HG02678 (cell line): ENCODE results near the gene KCNJ12.
"Not testable (repeated sequence)": the region's sequence is repeated elsewhere in the genome, so short reads cannot be mapped to it uniquely, and the experiment has no call there.

Source experiments
- ATAC-seq: cut with Tn5 transposase; IDR thresholded peaks from one replicate; pipeline ENCODE4 v1.9.1; 2021; ENCODE audit warnings: mild to moderate bottlenecking, moderate library complexity; ENCODE audit not compliant: unreplicated experiment

KCNJ12 gene

GRCh38 chr17:21418446-21419298 is 42.5 kb downstream of the KCNJ12 start:
- ATAC-seq: no peak

DNA sequence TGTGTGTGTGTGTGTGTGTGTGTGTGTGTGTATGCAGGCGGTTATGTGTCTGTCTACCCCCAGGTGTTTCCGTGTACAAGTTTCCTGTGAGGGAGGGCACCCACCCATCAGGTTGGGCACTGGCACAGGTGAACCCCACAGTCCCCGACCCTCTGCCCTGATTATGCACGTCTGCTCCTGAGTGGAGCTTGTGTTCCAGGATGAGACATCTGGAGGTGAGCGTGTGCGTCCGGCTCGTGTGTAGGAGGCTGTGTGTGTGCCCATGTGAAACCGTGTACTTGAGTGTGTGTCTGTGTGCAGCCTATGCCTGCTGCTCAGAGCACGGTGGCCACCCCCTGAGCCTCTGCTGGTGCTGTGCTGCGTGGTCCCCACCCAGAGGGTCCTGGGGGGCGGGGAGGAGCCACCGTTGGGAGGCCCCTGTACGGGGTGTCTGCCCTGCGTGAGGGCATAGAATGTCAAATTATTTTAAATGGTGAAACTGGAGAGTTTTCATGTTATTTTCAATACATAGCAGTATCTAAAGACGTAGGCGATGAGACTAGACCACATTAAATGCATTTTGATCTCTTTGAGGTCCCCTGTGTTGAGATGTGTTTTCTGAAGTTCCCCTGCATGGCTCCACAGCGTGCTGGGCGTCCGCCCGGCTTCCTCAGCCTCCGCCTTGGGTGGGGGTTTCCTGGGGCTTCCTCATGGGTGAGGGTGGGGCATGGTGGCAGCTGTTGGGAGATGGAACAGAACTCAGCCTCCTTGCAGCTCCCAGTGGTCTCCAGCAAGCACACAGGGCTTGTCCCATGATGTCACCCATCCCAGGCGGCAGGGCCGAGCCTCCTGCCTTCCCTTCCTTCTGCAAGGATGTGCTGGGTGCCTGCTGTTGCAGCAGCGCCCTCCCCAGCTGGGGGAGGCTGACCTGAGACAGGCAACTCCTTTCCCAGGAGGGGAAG is 43.4 kb downstream of the KCNJ12 start:
- no peak for ATAC-seq

DNA sequence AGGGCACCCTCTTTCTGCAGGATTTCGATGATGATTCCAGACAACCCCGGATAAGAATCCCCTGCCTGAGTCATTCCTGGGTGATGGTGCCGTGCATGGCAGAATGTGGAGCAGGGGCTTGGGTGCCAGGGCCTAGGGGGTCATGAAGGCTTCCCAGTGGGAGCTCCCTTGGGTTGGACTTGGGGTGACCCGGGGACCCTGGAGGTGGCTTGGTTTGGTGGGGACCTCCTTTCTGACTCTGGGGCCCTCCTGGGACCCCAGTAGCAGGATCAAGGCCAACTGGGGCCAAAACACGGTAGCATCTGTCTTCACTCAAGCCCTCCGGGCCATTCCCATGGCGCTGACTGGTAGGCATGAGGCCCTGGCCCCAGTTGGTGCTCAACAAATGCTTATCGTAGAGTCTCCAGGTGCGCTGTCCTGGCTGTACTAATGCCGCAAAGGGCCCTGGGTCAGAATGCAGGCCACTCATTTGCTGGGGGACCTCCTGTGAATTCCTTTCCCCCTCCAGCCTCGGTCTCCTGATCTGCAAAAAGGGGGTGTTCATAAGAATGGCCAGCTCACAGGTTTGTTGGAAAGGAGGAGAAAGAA is 44.4 kb downstream of the KCNJ12 start:
- not testable (repeated sequence) for ATAC-seq

GRCh38 chr17:21421421-21422310 is 45.5 kb downstream of the KCNJ12 start:
- ATAC-seq: not testable (repeated sequence)

- ATAC-seq: not testable (repeated sequence)
These were observed 46.4 kb downstream of the KCNJ12 start for GRCh38 chr17:21422311-21423189.

DNA sequence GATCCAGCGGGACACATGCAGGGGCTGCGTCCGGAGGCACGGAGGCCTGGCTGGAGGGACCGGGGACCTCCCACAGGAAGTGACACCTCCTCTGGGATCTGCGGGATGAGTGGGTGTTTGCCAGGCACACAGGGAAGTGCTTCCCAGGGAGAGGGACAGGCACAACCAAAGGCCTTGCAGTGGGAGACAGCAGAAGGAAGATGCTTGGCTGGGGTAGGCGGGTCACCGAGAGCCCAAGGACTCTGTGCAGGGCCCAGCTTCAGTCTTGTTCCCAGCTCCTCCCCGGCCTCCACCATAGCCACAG is 47.0 kb downstream of the KCNJ12 start:
- not testable (repeated sequence) for ATAC-seq

DNA sequence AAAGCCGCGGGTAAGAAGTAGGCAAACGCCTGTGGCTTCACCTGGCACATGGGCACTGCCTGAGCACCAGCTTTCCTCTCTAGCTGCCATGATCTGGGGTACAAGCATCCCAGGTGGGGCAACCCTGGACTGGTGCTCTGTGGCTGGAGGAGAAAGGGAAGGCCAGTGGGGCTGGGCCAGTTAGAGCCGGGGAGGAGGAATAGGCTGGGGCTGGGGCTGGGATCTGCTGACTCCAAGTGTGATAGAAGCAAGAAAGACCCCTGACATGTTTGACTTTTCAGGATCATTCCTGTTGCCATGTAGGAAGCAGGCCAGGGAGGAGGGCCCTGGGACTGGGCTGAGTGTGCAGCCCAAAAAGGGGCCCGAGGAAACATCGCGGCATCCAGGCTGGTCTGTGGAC is 48.5 kb downstream of the KCNJ12 start:
- not testable (repeated sequence) for ATAC-seq

GRCh38 chr17:21425321-21425720 is 49.2 kb downstream of the KCNJ12 start:
- ATAC-seq: no peak

DNA sequence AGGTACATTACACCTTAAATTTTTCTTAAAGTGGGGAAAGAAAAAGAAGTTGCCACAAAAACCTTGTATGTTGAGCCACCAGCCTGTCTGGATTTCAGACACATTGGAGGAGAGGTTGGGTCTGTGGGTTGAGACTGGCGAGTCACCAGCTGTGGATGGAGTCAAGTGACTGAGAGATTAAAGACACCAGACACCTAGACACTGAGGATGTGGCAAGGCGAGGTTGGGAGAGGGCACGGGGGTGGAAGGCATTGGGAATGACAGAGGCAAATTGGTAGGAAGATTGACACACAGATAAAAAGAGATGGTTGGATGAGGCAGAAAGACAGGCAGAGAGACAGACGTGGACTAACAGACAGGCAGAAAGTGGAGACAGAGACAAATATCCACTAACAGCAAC is 49.6 kb downstream of the KCNJ12 start:
- no peak for ATAC-seq

GRCh38 chr17:21426246-21426645 is 50.1 kb downstream of the KCNJ12 start:
- not testable (repeated sequence) for ATAC-seq

DNA sequence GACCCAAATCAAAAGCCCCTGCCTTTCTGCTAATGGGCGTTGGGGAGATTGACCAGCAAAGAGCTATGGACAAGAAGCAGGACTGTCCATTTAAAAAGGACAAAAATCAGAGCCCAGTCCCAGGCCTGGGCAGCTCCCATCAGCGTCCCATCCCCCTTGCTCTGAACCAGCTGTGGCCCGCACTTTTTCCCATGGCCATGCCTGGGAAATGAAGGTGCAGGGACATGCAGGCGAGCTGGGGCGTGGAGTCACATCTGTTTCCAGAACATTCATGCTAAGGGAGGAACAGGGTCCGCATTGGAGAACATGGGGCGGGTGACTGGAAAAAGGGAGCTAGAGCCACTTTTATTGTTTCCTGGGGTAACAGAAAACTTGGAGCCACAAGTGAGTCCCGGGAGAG is 50.7 kb downstream of the KCNJ12 start:
- not testable (repeated sequence) for ATAC-seq

GRCh38 chr17:21427727-21428126 is 51.6 kb downstream of the KCNJ12 start:
- ATAC-seq: not testable (repeated sequence)

GRCh38 chr17:21428752-21429424 is 52.7 kb downstream of the KCNJ12 start:
- not testable (repeated sequence) for ATAC-seq

DNA sequence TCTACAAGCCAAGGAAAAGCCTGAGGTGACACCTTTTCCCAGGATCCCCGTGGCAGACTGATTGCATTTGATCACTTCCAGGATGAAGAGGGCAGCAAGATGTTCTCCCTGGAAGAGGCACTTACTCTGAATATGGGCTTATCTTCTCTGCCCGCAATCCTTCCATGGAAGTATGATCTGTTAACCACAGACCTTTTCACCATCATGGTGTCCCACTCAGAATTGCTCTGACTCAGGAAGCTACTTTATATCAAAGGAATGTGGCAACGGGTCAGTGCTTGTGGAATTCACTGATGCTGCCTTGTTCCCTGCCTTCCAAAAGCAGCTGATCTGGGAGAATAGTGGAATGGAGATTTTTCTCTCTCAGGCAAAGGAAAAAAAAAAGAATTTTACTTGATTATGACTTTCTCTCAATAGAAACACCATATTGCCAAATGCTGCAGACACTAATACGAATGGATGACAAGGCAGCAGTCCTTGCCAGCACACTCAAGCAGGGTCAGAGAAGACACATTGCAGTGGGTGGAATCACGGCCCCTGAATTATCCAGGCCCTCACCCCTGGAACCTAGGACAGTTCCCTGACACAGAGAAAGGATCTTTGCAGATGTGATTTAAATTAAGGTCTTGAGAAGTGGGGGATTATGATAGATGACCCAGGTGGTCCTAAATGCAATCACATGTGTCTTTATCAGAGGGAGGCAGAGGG is 53.9 kb downstream of the KCNJ12 start:
- not testable (repeated sequence) for ATAC-seq

GRCh38 chr17:21433971-21434370 is 57.8 kb downstream of the KCNJ12 start:
- ATAC-seq: not testable (repeated sequence)

- ATAC-seq: not testable (repeated sequence)
These were observed 58.8 kb downstream of the KCNJ12 start for GRCh38 chr17:21434976-21435375.

GRCh38 chr17:21436481-21436880 is 60.3 kb downstream of the KCNJ12 start:
- ATAC-seq: not testable (repeated sequence)
